GM19240 (cell line): ENCODE data around the gene AFDN.

Experiments used
- DNase-seq: peaks from one replicate; pipeline ENCODE4 v3.0.0; 2011; ENCODE audit warnings: low spot score; ENCODE audit not compliant: insufficient read length

The AFDN gene

GRCh38 chr6:167794161-167795157 is 32.3 kb upstream of the AFDN start:
- no peak for DNase-seq

- no peak for DNase-seq
Observed at GRCh38 chr6:167795321-167795811, 31.3 kb upstream of the AFDN start.

- no peak for DNase-seq
Observed at GRCh38 chr6:167795874-167796191, 30.9 kb upstream of the AFDN start.

GRCh38 chr6:167796192-167796981 is 30.3 kb upstream of the AFDN start:
- DNase-seq = no peak

- DNase-seq = no peak
Observed at GRCh38 chr6:167797011-167797471, 29.7 kb upstream of the AFDN start.

- no peak for DNase-seq
Observed at GRCh38 chr6:167797476-167798265, 29.0 kb upstream of the AFDN start.

GRCh38 chr6:167798453-167798852 is 28.3 kb upstream of the AFDN start:
- DNase-seq = no peak

- no peak for DNase-seq
Observed at GRCh38 chr6:167799033-167799821, 27.5 kb upstream of the AFDN start.

GRCh38 chr6:167800549-167800948 is 26.2 kb upstream of the AFDN start:
- no peak for DNase-seq

- no peak for DNase-seq
Observed at GRCh38 chr6:167801263-167801662, 25.4 kb upstream of the AFDN start.

GRCh38 chr6:167802339-167802738 is 24.4 kb upstream of the AFDN start:
- DNase-seq = no peak

- DNase-seq = no peak
Observed at GRCh38 chr6:167803816-167804215, 22.9 kb upstream of the AFDN start.

GRCh38 chr6:167804281-167805013 is 22.3 kb upstream of the AFDN start:
- no peak for DNase-seq

GRCh38 chr6:167805349-167806060 is 21.2 kb upstream of the AFDN start:
- no peak for DNase-seq

GRCh38 chr6:167806061-167806700 is 20.5 kb upstream of the AFDN start:
- no peak for DNase-seq

- no peak for DNase-seq
Observed at GRCh38 chr6:167807200-167807599, 19.5 kb upstream of the AFDN start.

GRCh38 chr6:167807756-167808155 is 19.0 kb upstream of the AFDN start:
- DNase-seq = no peak

GRCh38 chr6:167811040-167811439 is 15.7 kb upstream of the AFDN start:
- DNase-seq = no peak
